IMR-90 (cell line): Measurements from ENCODE around the gene COL4A1. TPM values are rescaled to one million over a fixed set of nuclear protein-coding genes. Genes with fewer than 3 reads are reported as not detected.
A peak's percentile ranks its signal among the peaks of the same experiment; 100 is the strongest.

Experiments used
- ATAC-seq: fragments of 200-7000 bp; cut with Tn5 transposase; 2 replicates; pipeline ENCODE4 v1.9.1; 2020; ENCODE audit warnings: low read depth, mild to moderate bottlenecking, moderate library complexity
- BruUV-seq: library from RNA; stranded (reverse); fragments of 400-500 nt; replicated peaks from 2 replicates; lab custom pipeline; 2021; lab: Mats Ljungman, UMichigan
- CTCF ChIA-PET: fragments of 300-600 bp; formaldehyde crosslinking; extraction: SDS; loops from one replicate; lab custom pipeline; 2021; ENCODE audit warnings: antibody characterized with exemption; lab: Yijun Ruan, JAX
- POLR2A ChIA-PET: fragments of 300-600 bp; sonication (Branson Sonifier 250); formaldehyde crosslinking; loops from one replicate; lab custom pipeline; 2022; ENCODE audit warnings: antibody characterized with exemption; ENCODE audit not compliant: unreplicated experiment; lab: Charles Lee
- DNase-seq: peaks from one replicate; pipeline ENCODE4 v3.0.0; 2013
- H2AFZ ChIP-seq: replicated peaks from 2 replicates; pipeline ENCODE3; 2013; ENCODE audit warnings: low read length, mild to moderate bottlenecking; ENCODE audit not compliant: poor library complexity
- H2AK5ac ChIP-seq: 2 replicates; pipeline ENCODE4 v1.6.1; 2013; ENCODE audit warnings: low read depth, low read length, inconsistent platforms
- H2AK9ac ChIP-seq: replicated peaks from 2 replicates; pipeline ENCODE3; 2013; ENCODE audit warnings: mild to moderate bottlenecking, low read depth, low read length, moderate library complexity; ENCODE audit not compliant: poor library complexity
- H2BK120ac ChIP-seq: 2 replicates; pipeline ENCODE4 v1.6.1; 2013; ENCODE audit warnings: low read depth, low read length, inconsistent platforms
- H2BK15ac ChIP-seq: 3 replicates; pipeline ENCODE4 v1.6.1; 2013; ENCODE audit warnings: low read depth, low read length, inconsistent platforms
- H2BK20ac ChIP-seq: 2 replicates; pipeline ENCODE4 v1.6.1; 2013; ENCODE audit warnings: low read depth, mild to moderate bottlenecking, inconsistent platforms, low read length, moderate library complexity
- H2BK5ac ChIP-seq: 2 replicates; pipeline ENCODE4 v1.6.1; 2013; ENCODE audit warnings: mild to moderate bottlenecking, low read depth, low read length, inconsistent platforms; ENCODE audit not compliant: poor library complexity, severe bottlenecking
- H3K14ac ChIP-seq: replicated peaks from 2 replicates; pipeline ENCODE4 v1.6.1; 2013; ENCODE audit warnings: low read depth, low read length, inconsistent platforms
- H3K18ac ChIP-seq: 2 replicates; pipeline ENCODE4 v1.6.1; 2013; ENCODE audit warnings: low read depth, low read length, control low read depth
- H3K23ac ChIP-seq: 2 replicates; pipeline ENCODE4 v1.6.1; 2013; ENCODE audit warnings: low read depth, low read length, inconsistent platforms
- H3K27ac ChIP-seq: 2 replicates; pipeline ENCODE4 v1.5.1; 2013; ENCODE audit warnings: mild to moderate bottlenecking, control low read depth, low read length; ENCODE audit not compliant: insufficient read depth
- H3K27me3 ChIP-seq: 2 replicates; pipeline ENCODE4 v1.6.1; 2013; ENCODE audit warnings: low read length; ENCODE audit not compliant: control insufficient read depth, insufficient read depth
- H3K36me3 ChIP-seq: 2 replicates; pipeline ENCODE4 v1.6.1; 2013; ENCODE audit warnings: low read length, mixed read lengths; ENCODE audit not compliant: control insufficient read depth, insufficient read depth
- H3K4ac ChIP-seq: 2 replicates; pipeline ENCODE4 v1.6.1; 2013; ENCODE audit warnings: low read depth, low read length, inconsistent platforms
- H3K4me1 ChIP-seq: 2 replicates; pipeline ENCODE4 v1.6.1; 2013; ENCODE audit warnings: low read length, mixed read lengths; ENCODE audit not compliant: control insufficient read depth, insufficient read depth
- H3K4me2 ChIP-seq: 2 replicates; pipeline ENCODE4 v1.6.1; 2013; ENCODE audit warnings: low read depth, mild to moderate bottlenecking, control low read depth, low read length, moderate library complexity
- H3K4me3 ChIP-seq: 2 replicates; pipeline ENCODE4 v1.5.1; 2013; ENCODE audit warnings: low read depth, mild to moderate bottlenecking, control low read depth, low read length, moderate library complexity; ENCODE audit not compliant: insufficient read depth
- H3K56ac ChIP-seq: 2 replicates; pipeline ENCODE4 v1.6.1; 2013; ENCODE audit warnings: low read length, inconsistent platforms; ENCODE audit not compliant: insufficient read depth; ENCODE audit errors: extremely low read depth
- H3K79me1 ChIP-seq, 2 experiments: 2 replicates each; pipeline ENCODE4 v1.6.1; 2013; ENCODE audit warnings: low read length in 2 of 2, inconsistent platforms in 1 of 2, low read depth in 1 of 2
- H3K9ac ChIP-seq: 2 replicates; pipeline ENCODE4 v1.6.1; 2013; ENCODE audit warnings: low read depth, low read length, control low read depth
- H3K9me1 ChIP-seq: 2 replicates; pipeline ENCODE4 v1.6.1; 2013; ENCODE audit warnings: low read length, inconsistent platforms; ENCODE audit not compliant: insufficient read depth
- H3K9me3 ChIP-seq: 2 replicates; pipeline ENCODE4 v1.6.1; 2013; ENCODE audit warnings: low read length; ENCODE audit not compliant: control insufficient read depth, insufficient read depth
- H4K20me1 ChIP-seq: 2 replicates; pipeline ENCODE4 v1.6.1; 2013; ENCODE audit warnings: low read length, inconsistent platforms; ENCODE audit not compliant: insufficient read depth
- H4K5ac ChIP-seq: 2 replicates; pipeline ENCODE4 v1.6.1; 2013; ENCODE audit warnings: mild to moderate bottlenecking, low read depth, low read length, control low read depth
- H4K8ac ChIP-seq, 2 experiments: 2 replicates each; pipeline ENCODE4 v1.6.1; 2013; ENCODE audit warnings: low read depth in 2 of 2, low read length in 2 of 2, control low read depth in 1 of 2, inconsistent platforms in 1 of 2
- H4K91ac ChIP-seq: 2 replicates; pipeline ENCODE4 v1.6.1; 2013; ENCODE audit warnings: low read depth, low read length, inconsistent platforms; ENCODE audit not compliant: insufficient read depth
- BHLHE40 ChIP-seq: fragments of 150-350 bp; IDR thresholded peaks from 2 replicates; pipeline ENCODE4 v1.6.1; 2016; ENCODE audit warnings: mild to moderate bottlenecking, low read depth, low read length
- CTCF ChIP-seq: conservative IDR thresholded peaks from 2 replicates; pipeline ENCODE4 v1.5.1; 2012; ENCODE audit warnings: mild to moderate bottlenecking, low read depth, low read length, improper control_type of control experiment
- ELK1 ChIP-seq: fragments of 150-350 bp; IDR thresholded peaks from 2 replicates; pipeline ENCODE4 v1.6.1; 2016; ENCODE audit warnings: low read depth, mild to moderate bottlenecking, low read length, moderate library complexity, borderline replicate concordance
- FOS ChIP-seq: fragments of 150-350 bp; IDR thresholded peaks from 2 replicates; pipeline ENCODE4 v1.6.1; 2016; ENCODE audit warnings: low read depth, low read length
- MAFK ChIP-seq: IDR thresholded peaks from 2 replicates; pipeline ENCODE4 v1.6.1; 2012; ENCODE audit warnings: low read depth, low read length, improper control_type of control experiment
- MAZ ChIP-seq: IDR thresholded peaks from 2 replicates; pipeline ENCODE4 v1.6.1; 2012; ENCODE audit warnings: low read depth, mild to moderate bottlenecking, low read length, improper control_type of control experiment, moderate library complexity, borderline replicate concordance
- MXI1 ChIP-seq: IDR thresholded peaks from 2 replicates; pipeline ENCODE4 v1.6.1; 2012; ENCODE audit warnings: low read depth, mild to moderate bottlenecking, low read length, moderate library complexity, borderline replicate concordance
- WGBS, 2 experiments: methylation state at CpG; one replicate each; pipeline versions ENCODE4 v1.1.5 to v1.1.7; 2013; ENCODE audit warnings: missing lambda C conversion rate in 2 of 2; ENCODE audit not compliant: insufficient read length in 1 of 2; ENCODE audit errors: extremely low coverage in 2 of 2; 5-methylcytosine and 5-hydroxymethylcytosine counted together
- dilution Hi-C: fragments of 300-500 bp; cut with HindIII; formaldehyde crosslinking; loops from one replicate; pipeline ENCODE4 v1.14.3; 2018; ENCODE audit warnings: low sequenced_read_pairs; ENCODE audit not compliant: unreplicated experiment
- in situ Hi-C: fragments of 300-500 bp; cut with MboI; formaldehyde crosslinking; loops from 3 replicates; pipeline ENCODE4 v1.14.3; 2019; ENCODE audit warnings: low sequenced_read_pairs, inconsistent platforms, mixed read lengths
- intact Hi-C: fragments of 100-400 bp; cut with micrococcal nuclease; formaldehyde crosslinking; loops from 2 replicates; pipeline ENCODE4 v1.10.0; 2022
- polyA plus RNA-seq, 3 experiments: library from polyadenylated mRNA; depleted of rRNA; stranded (reverse); fragments of >200 nt; gene quantifications; 2 replicates each; pipeline ENCODE4 v1.2.3, GENCODE V29; 2012; ENCODE audit warnings: low replicate concordance in 1 of 3
- total RNA-seq: library from RNA; depleted of rRNA; stranded (reverse); fragments of >200 nt; gene quantifications from 2 replicates; pipeline ENCODE4 v1.2.3, GENCODE V29; 2012

The COL4A1 gene
- total and polyA plus RNA-seq, 2 of the 4 experiments (the other 2 are of a cell fraction): 230 to 337 TPM

GRCh38 chr13:110212529-110212928 lies 94.4 kb downstream of the COL4A1 start:
- H2BK15ac ChIP-seq: no peak overlapping the region
- intact Hi-C loops: no loop called here
- peaks cover 40% of the 10 kb centered on the region for H3K9me1 ChIP-seq
- H2BK5ac ChIP-seq: no peak overlapping the region
- 90% methylated on average over 3 of the region's 9 CpGs; no CpG with 5 or more reads in 1 of the 2 experiments for WGBS, 2 experiments
- H4K20me1 ChIP-seq: peaks cover 49% of the 10 kb centered on the region
- no peak overlapping the region for H2BK20ac ChIP-seq
- CTCF ChIA-PET: no interaction called here
- H2AFZ ChIP-seq: no peak overlapping the region
- peaks cover 19% of the 10 kb centered on the region for H3K4me1 ChIP-seq
- POLR2A ChIA-PET: no interaction called here
- H2AK5ac ChIP-seq: peak overlapping the region; percentile 17; the same call in 1 of the 2 replicates
- in situ Hi-C loops: loop anchor here (10.0 kb wide), 1 partner anchor 222 kb away; no protein-coding TSS in a partner anchor
- no peak overlapping the region for H2BK120ac ChIP-seq
- H3K27me3 ChIP-seq: no peaks in the 10 kb centered on the region
- H3K9ac ChIP-seq: no peak overlapping the region
- H3K14ac ChIP-seq: 0 out of 2 replicates have a peak overlapping the region, but pooled peaks have one; percentile 17
- H2AK9ac ChIP-seq: no peak overlapping the region
- TF ChIP-seq MAFK (no peak), ELK1 (no peak), CTCF (no peak), FOS (no peak), BHLHE40 (no peak), MXI1 (no peak), MAZ (no peak)
- peaks cover 56 to 75% of the 10 kb centered on the region in 2 experiments for H3K79me1 ChIP-seq
- no peak overlapping the region for H3K27ac ChIP-seq
- no peak overlapping the region for H3K4me2 ChIP-seq
- no peaks in the 10 kb centered on the region for H3K9me3 ChIP-seq
- no peak overlapping the region; the same call in 1 of the 2 replicates for H3K4ac ChIP-seq
- H3K18ac ChIP-seq: no peak overlapping the region
- H3K4me3 ChIP-seq: no peak overlapping the region
- ATAC-seq (no peak), DNase-seq (no peak)
- dilution Hi-C loops: no loop called here
- H3K56ac ChIP-seq: no peak overlapping the region
- H4K8ac ChIP-seq: peak overlapping the region in 1 of 2 experiments; percentile 16; a peak in 1 of 4 replicates
- BruUV-seq: no TSS peak
- no peak overlapping the region for H3K23ac ChIP-seq
- H3K36me3 ChIP-seq: peaks cover 53% of the 10 kb centered on the region
- H4K91ac ChIP-seq: no peak overlapping the region
- H4K5ac ChIP-seq: no peak overlapping the region
